Lung (tissue), 12 donors: ENCODE results near the gene CDH11. TPM values are rescaled to one million over a fixed set of nuclear protein-coding genes. Genes with fewer than 3 reads are reported as not detected.

Source experiments
- ATAC-seq: fragments of 200-7000 bp; cut with Tn5 transposase; one replicate; pipeline ENCODE4 v1.9.1; 2020; ENCODE audit warnings: moderate number of reproducible peaks; ENCODE audit not compliant: insufficient read depth, low FRiP score
- DNase-seq, 3 donors: peaks; one replicate each; pipeline ENCODE4 v3.0.0-alpha.2; 2013 to 2017
- H3K27ac ChIP-seq, 2 donors: one replicate each; pipeline ENCODE4 v1.5.1; 2013; ENCODE audit warnings: mild to moderate bottlenecking in 2 of 2, moderate library complexity in 2 of 2, control low read depth in 1 of 2, inconsistent platforms in 1 of 2, low read depth in 1 of 2, low read length in 1 of 2
- H3K27me3 ChIP-seq, 3 donors: one replicate each; pipeline ENCODE4 v1.5.1; 2013; ENCODE audit warnings: low read length in 2 of 3; ENCODE audit not compliant: control insufficient read depth in 3 of 3, insufficient read depth in 3 of 3
- H3K36me3 ChIP-seq, 4 donors: one replicate each; pipeline ENCODE4 v1.5.1; 2013; ENCODE audit warnings: low read length in 4 of 4, mild to moderate bottlenecking in 1 of 4, moderate library complexity in 1 of 4; ENCODE audit not compliant: control insufficient read depth in 4 of 4, insufficient read depth in 4 of 4
- H3K4me1 ChIP-seq, 5 donors: one replicate each; pipeline ENCODE4 v1.5.1; 2013; ENCODE audit warnings: low read length in 5 of 5, mild to moderate bottlenecking in 2 of 5, moderate library complexity in 1 of 5; ENCODE audit not compliant: control insufficient read depth in 5 of 5, insufficient read depth in 5 of 5
- H3K4me3 ChIP-seq: one replicate; pipeline ENCODE4 v1.5.1; 2013; ENCODE audit warnings: mild to moderate bottlenecking, control low read depth, moderate library complexity
- H3K9ac ChIP-seq, 2 donors: one replicate each; pipeline ENCODE4 v1.5.1; 2013; ENCODE audit warnings: low read length in 2 of 2, control low read depth in 1 of 2; ENCODE audit not compliant: insufficient read depth in 1 of 2
- H3K9me3 ChIP-seq, 4 donors: one replicate each; pipeline ENCODE4 v1.5.1; 2013; ENCODE audit warnings: low read length in 3 of 4, mild to moderate bottlenecking in 1 of 4, moderate library complexity in 1 of 4; ENCODE audit not compliant: control insufficient read depth in 4 of 4, insufficient read depth in 3 of 4
- WGBS, 2 donors: extraction: QIAGEN DNeasy Blood & Tissue Kit; methylation state at CpG; one replicate each; pipeline ENCODE4 v1.1.7; 2013; 5-methylcytosine and 5-hydroxymethylcytosine counted together
- polyA plus RNA-seq, 2 donors: library from polyadenylated mRNA; stranded (reverse); fragments of 200-250 nt; gene quantifications; one replicate each; pipeline ENCODE4 v1.2.1, GENCODE V29; 2013
- total RNA-seq, 2 donors: library from RNA; depleted of rRNA in 1 of 2; stranded (reverse); fragments of >200 nt in 1 of 2; gene quantifications; one replicate each; pipeline ENCODE4 v1.2.1, GENCODE V29; 2014 to 2021
- TF ChIP-seq, protein P1 (sequence below): IDR thresholded peaks from 2 replicates; pipeline ENCODE4 v1.5.1; 2012; ENCODE audit warnings: mild to moderate bottlenecking; ENCODE audit errors: control extremely low read depth, extremely low read depth
- donor health status: control.
- donor health status: control.
- donor health status: Bipolar disorder and iron deficiency.
- donor health status: healthy.
- donor health status: DM: yes; HTN: yes; CAD: no.

The CDH11 gene
- total and polyA plus RNA-seq, 4 donors: 7.1 to 236 (median 94.7) TPM

DNA sequence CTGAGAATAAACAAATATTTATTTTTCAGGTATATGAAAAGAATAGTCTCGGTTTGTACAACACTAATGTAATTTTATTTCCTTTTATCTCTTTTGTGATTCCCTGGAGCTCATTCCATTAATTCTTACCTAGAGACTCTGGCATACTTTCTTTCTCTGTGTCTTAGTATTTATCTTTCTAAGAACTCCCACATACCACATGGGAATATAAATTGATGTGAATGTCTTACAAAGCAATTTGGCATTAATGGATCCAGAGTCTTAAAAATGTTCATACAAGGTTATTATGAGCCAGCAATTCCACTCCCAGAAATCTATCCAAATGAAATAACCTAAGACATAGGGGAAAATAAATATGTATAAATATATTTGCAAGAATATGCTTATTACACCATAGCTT lies 202.7 kb downstream of the CDH11 start:
- DNase-seq (no peak), ATAC-seq (no peak)
- Histone ChIP-seq H3K4me3 (no peak overlapping the region), H3K27me3 (no peaks in the 10 kb centered on the region), H3K27ac (no peak overlapping the region), H3K4me1 (peaks cover 0 to 15% (median 0%) of the 10 kb centered on the region in 5 donors), H3K9me3 (no peaks in the 10 kb centered on the region), H3K36me3 (no peaks in the 10 kb centered on the region), H3K9ac (no peak overlapping the region)
- TF ChIP-seq, protein P1, sequence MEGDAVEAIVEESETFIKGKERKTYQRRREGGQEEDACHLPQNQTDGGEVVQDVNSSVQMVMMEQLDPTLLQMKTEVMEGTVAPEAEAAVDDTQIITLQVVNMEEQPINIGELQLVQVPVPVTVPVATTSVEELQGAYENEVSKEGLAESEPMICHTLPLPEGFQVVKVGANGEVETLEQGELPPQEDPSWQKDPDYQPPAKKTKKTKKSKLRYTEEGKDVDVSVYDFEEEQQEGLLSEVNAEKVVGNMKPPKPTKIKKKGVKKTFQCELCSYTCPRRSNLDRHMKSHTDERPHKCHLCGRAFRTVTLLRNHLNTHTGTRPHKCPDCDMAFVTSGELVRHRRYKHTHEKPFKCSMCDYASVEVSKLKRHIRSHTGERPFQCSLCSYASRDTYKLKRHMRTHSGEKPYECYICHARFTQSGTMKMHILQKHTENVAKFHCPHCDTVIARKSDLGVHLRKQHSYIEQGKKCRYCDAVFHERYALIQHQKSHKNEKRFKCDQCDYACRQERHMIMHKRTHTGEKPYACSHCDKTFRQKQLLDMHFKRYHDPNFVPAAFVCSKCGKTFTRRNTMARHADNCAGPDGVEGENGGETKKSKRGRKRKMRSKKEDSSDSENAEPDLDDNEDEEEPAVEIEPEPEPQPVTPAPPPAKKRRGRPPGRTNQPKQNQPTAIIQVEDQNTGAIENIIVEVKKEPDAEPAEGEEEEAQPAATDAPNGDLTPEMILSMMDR: no peak
- WGBS, 2 donors: 78 to 79% methylated on average over 1 of the region's 1 CpG

DNA sequence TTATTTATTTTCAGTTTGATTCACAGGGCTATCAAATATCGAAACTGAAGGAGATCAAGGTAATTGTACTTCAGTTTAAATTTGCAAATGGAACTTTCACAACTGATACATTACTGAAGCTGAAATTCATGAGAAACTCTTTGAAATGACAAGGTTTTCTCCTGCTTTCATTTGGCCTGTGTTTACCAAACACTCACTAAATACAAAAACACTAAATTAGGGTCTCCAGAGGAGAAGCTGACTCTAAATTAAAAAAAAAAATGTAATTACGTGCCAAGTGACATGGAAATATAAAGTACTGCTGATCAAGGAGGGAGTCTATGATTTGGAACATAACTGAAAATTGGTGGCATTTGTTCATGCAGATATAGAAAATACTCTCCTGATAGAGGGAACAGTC lies 205.8 kb downstream of the CDH11 start:
- Histone ChIP-seq H3K36me3 (no peaks in the 10 kb centered on the region), H3K4me1 (peaks cover 0 to 15% (median 0%) of the 10 kb centered on the region in 5 donors), H3K27ac (no peak overlapping the region), H3K9ac (no peak overlapping the region), H3K9me3 (no peaks in the 10 kb centered on the region), H3K27me3 (no peaks in the 10 kb centered on the region), H3K4me3 (no peak overlapping the region)
- ATAC-seq: no peak
- WGBS, 2 donors: 58 to 81% methylated on average over 2 of the region's 2 CpGs
- TF ChIP-seq, protein P1: no peak
- peak in 2 of 3 donors; percentile 72 to 83 for DNase-seq

DNA sequence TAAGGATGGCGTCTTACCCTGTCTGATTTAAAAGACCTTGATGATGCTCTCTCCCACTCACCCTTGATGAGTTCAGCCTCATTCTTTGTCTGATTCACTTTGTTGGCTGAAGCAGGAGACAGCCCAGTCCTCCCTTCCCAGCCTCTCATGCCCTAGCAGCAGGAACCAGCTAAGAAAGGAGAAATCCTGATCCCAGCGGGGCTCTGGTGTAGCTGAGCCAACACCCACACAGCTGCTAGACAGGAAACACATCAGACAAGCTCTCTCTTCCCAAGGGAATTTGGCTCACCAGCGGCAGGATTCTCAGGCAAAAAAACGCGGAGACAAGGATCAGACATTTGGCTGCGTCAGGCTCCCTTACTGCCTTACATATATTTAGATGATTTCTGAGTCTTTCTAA lies 211.5 kb downstream of the CDH11 start:
- ATAC-seq (no peak), DNase-seq (peak; percentile 83 to 90 (median 87))
- Histone ChIP-seq H3K36me3 (no peaks in the 10 kb centered on the region), H3K27ac (no peak overlapping the region), H3K27me3 (no peaks in the 10 kb centered on the region), H3K4me1 (peaks cover 0 to 18% (median 3%) of the 10 kb centered on the region in 5 donors), H3K9ac (peak overlapping the region in 1 of 2 donors; percentile 2), H3K4me3 (no peak overlapping the region), H3K9me3 (no peaks in the 10 kb centered on the region)
- WGBS, 2 donors: 48 to 55% methylated on average over 6 of the region's 6 CpGs
- TF ChIP-seq, protein P1: no peak

DNA sequence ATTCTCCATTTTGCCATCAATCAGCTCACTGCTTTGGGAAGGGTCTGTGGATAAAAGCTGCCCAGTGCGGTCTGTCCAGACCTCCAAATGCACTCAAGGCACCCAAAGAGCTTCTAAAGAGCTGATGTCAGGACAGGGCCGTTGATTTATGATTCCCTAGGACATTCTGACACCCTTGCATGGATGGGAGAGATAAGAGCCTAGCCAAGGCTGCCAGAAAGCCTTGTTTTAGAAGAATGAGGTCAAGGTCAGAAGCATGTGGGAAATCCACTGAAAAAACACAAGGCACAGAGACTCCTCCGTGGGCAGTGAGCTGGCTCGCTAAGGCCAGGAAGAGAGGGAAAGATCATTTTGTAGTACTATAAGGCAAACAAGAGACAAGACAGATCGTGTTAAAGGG lies 214.0 kb downstream of the CDH11 start:
- TF ChIP-seq, protein P1: no peak
- H3K4me3 ChIP-seq: no peak overlapping the region

More for the DNA sequence above, 214.0 kb downstream of the CDH11 start:
- H3K27me3 ChIP-seq: no peaks in the 10 kb centered on the region
- ATAC-seq (no peak), DNase-seq (no peak)
- peaks cover 0 to 15% (median 3%) of the 10 kb centered on the region in 5 donors for H3K4me1 ChIP-seq
- H3K36me3 ChIP-seq: no peaks in the 10 kb centered on the region
- no peaks in the 10 kb centered on the region for H3K9me3 ChIP-seq
- no peak overlapping the region for H3K27ac ChIP-seq
- H3K9ac ChIP-seq: no peak overlapping the region
- 37 to 43% methylated on average over 5 of the region's 5 CpGs for WGBS, 2 donors
